ENCODE measurements around the gene KRTAP5-9. TPM values are rescaled to one million over a fixed set of nuclear protein-coding genes. Genes with fewer than 3 reads are reported as not detected.
A peak's percentile ranks its signal among the peaks of the same experiment; 100 is the strongest.

KRTAP5-9 gene
- total RNA-seq, 3 donors from 2014 or later (not counting 1 experiment from before 2014, with no cell fraction given): 0.31 TPM; not detected in 2

DNA sequence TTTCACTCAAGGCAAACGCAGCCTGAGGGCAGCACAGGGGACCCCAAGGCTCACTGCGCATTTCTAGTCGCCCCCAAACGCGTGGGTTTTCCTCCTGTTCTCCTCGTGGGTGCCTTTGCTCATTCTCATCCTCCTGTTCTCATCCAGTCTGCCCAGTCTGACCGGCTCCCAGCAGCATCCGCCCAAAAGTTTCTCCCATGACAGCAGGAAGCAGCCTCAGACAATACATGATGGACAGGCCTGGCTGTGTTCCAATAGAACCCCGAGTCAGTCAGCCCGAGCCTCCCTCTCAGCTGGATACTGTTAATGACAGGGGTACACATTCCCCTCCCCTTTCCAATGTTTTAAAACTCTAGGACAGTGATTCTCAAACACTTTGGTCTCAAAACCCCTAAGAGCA is 43.7 kb upstream of the KRTAP5-9 start:
- no peak for ATAC-seq
- 84% methylated on average over 10 of the region's 10 CpGs for WGBS (ENCODE audit: insufficient coverage)
- H3K27me3 Mint-ChIP-seq (ENCODE audit: low read depth in 2 of 2): no peaks in the 10 kb centered on the region
- Histone ChIP-seq H3K36me3 (ENCODE audit: control insufficient read depth, insufficient read depth, low read length) (peaks cover 38% of the 10 kb centered on the region), H3K4me3 (ENCODE audit: low read length) (no peak overlapping the region), H3K9me3 (ENCODE audit: control insufficient read depth, insufficient read depth, low read length) (no peaks in the 10 kb centered on the region), H3K4me1 (ENCODE audit: control insufficient read depth, insufficient read depth, low read length) (no peaks in the 10 kb centered on the region), H3K27ac (ENCODE audit: low read length) (no peak overlapping the region), H3K27me3 (ENCODE audit: control insufficient read depth, insufficient read depth, low read length) (no peaks in the 10 kb centered on the region)
- intact Hi-C loops (cut with micrococcal nuclease): no loop called here
- no peak overlapping the region for H3K4me3 Mint-ChIP-seq
- peaks cover 2 to 3% of the 10 kb centered on the region in 2 donors for H3K9me3 Mint-ChIP-seq
- DNase-seq: no peak
- H3K4me1 Mint-ChIP-seq: peaks cover 0 to 4% of the 10 kb centered on the region in 2 donors
- TF ChIP-seq, protein P1, sequence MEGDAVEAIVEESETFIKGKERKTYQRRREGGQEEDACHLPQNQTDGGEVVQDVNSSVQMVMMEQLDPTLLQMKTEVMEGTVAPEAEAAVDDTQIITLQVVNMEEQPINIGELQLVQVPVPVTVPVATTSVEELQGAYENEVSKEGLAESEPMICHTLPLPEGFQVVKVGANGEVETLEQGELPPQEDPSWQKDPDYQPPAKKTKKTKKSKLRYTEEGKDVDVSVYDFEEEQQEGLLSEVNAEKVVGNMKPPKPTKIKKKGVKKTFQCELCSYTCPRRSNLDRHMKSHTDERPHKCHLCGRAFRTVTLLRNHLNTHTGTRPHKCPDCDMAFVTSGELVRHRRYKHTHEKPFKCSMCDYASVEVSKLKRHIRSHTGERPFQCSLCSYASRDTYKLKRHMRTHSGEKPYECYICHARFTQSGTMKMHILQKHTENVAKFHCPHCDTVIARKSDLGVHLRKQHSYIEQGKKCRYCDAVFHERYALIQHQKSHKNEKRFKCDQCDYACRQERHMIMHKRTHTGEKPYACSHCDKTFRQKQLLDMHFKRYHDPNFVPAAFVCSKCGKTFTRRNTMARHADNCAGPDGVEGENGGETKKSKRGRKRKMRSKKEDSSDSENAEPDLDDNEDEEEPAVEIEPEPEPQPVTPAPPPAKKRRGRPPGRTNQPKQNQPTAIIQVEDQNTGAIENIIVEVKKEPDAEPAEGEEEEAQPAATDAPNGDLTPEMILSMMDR (IDR thresholded peaks at IDR 0.05): no peak
- peaks cover 24% of the 10 kb centered on the region for H3K36me3 Mint-ChIP-seq
- no peak overlapping the region for H3K27ac Mint-ChIP-seq

DNA sequence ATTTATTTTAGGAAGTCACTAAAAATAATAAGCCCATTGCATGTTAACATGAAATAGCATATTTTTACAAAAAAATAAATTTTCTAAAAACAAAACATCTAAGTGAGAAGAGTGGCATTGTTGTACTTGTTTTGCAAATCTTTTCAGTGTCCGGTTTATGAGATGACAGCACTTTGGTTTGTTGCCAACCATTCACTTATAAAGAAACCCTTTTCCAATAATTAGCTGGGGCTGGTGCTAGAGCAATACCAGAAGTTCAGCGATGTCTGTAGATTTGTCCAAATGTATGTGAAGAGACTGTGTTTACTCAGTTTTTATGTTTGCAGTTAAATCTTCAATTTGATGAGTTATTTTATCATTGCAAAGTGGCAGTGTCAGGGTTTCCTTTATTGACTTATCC is 43.2 kb upstream of the KRTAP5-9 start:
- Mint-ChIP-seq H3K4me3 (no peak overlapping the region), H3K4me1 (peaks cover 0 to 4% of the 10 kb centered on the region in 2 donors), H3K9me3 (peaks cover 2 to 5% of the 10 kb centered on the region in 2 donors), H3K36me3 (peaks cover 28% of the 10 kb centered on the region), H3K27me3 (ENCODE audit: low read depth in 2 of 2) (no peaks in the 10 kb centered on the region), H3K27ac (no peak overlapping the region)
- H3K36me3 ChIP-seq (ENCODE audit: control insufficient read depth, insufficient read depth, low read length): peaks cover 34% of the 10 kb centered on the region
- H3K27me3 ChIP-seq (ENCODE audit: control insufficient read depth, insufficient read depth, low read length): no peaks in the 10 kb centered on the region
- peaks cover 4% of the 10 kb centered on the region for H3K9me3 ChIP-seq (ENCODE audit: control insufficient read depth, insufficient read depth, low read length)
- DNase-seq: no peak
- no peaks in the 10 kb centered on the region for H3K4me1 ChIP-seq (ENCODE audit: control insufficient read depth, insufficient read depth, low read length)
- no peak overlapping the region for H3K27ac ChIP-seq (ENCODE audit: low read length)
- no peak overlapping the region for H3K4me3 ChIP-seq (ENCODE audit: low read length)
- no peak for ATAC-seq
- WGBS (ENCODE audit: insufficient coverage): 100% methylated on average over 1 of the region's 2 CpGs
- intact Hi-C loops (cut with micrococcal nuclease): no loop called here
- TF ChIP-seq, protein P1 (IDR thresholded peaks at IDR 0.05): no peak

DNA sequence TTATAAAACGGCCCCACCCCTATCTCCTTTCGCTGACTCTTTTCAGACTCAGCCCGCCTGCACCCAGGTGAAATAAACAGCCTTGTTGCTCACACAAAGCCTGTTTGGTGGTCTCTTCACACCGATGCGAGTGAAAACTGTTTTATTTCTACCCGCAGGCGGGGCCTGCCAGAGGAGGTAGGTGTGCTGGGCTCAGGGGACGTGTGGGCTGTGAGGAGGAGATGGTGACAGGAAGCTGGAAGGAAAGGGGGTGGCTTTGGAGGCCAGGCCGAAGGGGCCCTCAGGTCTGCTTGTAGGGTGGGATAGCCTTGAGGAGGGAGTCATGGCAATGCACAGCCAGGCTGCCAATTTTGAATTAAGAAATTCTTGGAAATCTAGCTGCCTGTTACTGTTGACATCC is 42.4 kb upstream of the KRTAP5-9 start:
- H3K27ac Mint-ChIP-seq: peak overlapping the region in 1 of 2 donors; percentile 44
- H3K36me3 ChIP-seq (ENCODE audit: control insufficient read depth, insufficient read depth, low read length): peaks cover 27% of the 10 kb centered on the region
- peaks cover 28% of the 10 kb centered on the region for H3K36me3 Mint-ChIP-seq
- H3K4me3 ChIP-seq (ENCODE audit: low read length): no peak overlapping the region
- WGBS (ENCODE audit: insufficient coverage): 86% methylated on average over 9 of the region's 9 CpGs
- H3K4me1 ChIP-seq (ENCODE audit: control insufficient read depth, insufficient read depth, low read length): no peaks in the 10 kb centered on the region
- TF ChIP-seq, protein P1 (IDR thresholded peaks at IDR 0.05): no peak
- DNase-seq (no peak), ATAC-seq (no peak)
- H3K4me1 Mint-ChIP-seq: peaks cover 0 to 4% of the 10 kb centered on the region in 2 donors
- peaks cover 8% of the 10 kb centered on the region for H3K9me3 ChIP-seq (ENCODE audit: control insufficient read depth, insufficient read depth, low read length)
- no peaks in the 10 kb centered on the region for H3K27me3 ChIP-seq (ENCODE audit: control insufficient read depth, insufficient read depth, low read length)
- no peak overlapping the region for H3K4me3 Mint-ChIP-seq
- H3K9me3 Mint-ChIP-seq: peaks cover 2 to 5% of the 10 kb centered on the region in 2 donors
- no peak overlapping the region for H3K27ac ChIP-seq (ENCODE audit: low read length)
- intact Hi-C loops (cut with micrococcal nuclease): no loop called here
- no peaks in the 10 kb centered on the region for H3K27me3 Mint-ChIP-seq (ENCODE audit: low read depth in 2 of 2)

DNA sequence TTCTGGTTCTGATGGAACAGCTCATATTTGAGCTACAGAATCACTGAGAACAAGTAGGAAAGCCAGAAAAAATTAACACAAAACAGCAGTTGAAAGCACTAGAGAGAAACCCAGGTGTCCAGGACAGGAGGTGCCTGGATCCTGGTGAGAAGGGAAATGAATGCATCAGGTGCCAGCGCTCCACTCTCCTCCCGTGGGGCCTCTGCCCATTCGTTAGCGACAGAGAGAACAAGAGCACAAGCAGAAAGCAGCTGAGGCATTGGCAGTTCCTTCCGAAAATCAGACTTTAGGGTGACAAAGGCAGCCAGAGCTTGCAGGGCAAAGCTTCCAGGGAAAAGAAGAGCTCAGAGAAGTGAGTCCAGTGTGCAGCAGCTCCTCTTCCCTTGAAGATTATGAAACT is 41.1 kb upstream of the KRTAP5-9 start:
- ATAC-seq (no peak), DNase-seq (no peak)
- Mint-ChIP-seq H3K27ac (no peak overlapping the region), H3K4me3 (no peak overlapping the region), H3K4me1 (peaks cover 0 to 4% of the 10 kb centered on the region in 2 donors), H3K36me3 (peaks cover 28% of the 10 kb centered on the region), H3K27me3 (ENCODE audit: low read depth in 2 of 2) (no peaks in the 10 kb centered on the region), H3K9me3 (peaks cover 2 to 6% of the 10 kb centered on the region in 2 donors)
- peaks cover 16% of the 10 kb centered on the region for H3K36me3 ChIP-seq (ENCODE audit: control insufficient read depth, insufficient read depth, low read length)
- no peaks in the 10 kb centered on the region for H3K4me1 ChIP-seq (ENCODE audit: control insufficient read depth, insufficient read depth, low read length)
- no peaks in the 10 kb centered on the region for H3K27me3 ChIP-seq (ENCODE audit: control insufficient read depth, insufficient read depth, low read length)
- intact Hi-C loops (cut with micrococcal nuclease): no loop called here
- H3K27ac ChIP-seq (ENCODE audit: low read length): no peak overlapping the region
- TF ChIP-seq, protein P1 (IDR thresholded peaks at IDR 0.05): no peak
- 84% methylated on average over 5 of the region's 5 CpGs for WGBS (ENCODE audit: insufficient coverage)
- H3K4me3 ChIP-seq (ENCODE audit: low read length): no peak overlapping the region
- peaks cover 10% of the 10 kb centered on the region for H3K9me3 ChIP-seq (ENCODE audit: control insufficient read depth, insufficient read depth, low read length)
